ENCODE results near the gene MORC3.

MORC3 gene

DNA sequence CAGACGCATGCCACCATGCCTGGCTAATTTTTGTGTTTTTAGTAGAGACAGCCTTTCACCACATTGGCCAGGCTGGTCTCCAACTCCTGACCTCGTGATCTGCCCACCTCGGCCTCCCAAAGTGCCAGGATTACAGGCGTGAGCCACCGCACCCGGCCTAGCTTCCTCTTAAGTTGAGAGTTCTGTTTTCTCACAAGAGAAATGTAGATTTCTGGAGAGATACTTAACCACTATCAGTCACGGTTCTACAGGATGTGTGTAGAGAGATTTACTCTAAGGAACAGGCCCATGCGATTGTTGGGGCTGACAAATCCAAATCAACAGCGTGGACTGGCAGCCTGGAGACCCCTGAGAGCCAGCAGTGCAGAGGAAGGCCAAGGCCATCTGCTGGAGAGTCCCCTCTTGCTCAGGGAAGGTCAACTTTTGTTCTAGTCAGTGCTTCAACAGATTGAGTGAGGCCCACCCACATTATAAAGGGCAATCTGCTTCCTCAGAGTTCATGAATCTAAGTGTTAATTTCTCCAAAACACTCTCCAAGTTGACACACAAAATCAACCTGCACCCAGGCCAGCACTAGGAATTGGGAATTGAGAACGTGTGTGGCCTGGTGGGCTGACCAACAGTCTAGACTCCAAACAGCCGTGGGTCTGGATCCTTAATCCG lies 103.9 kb downstream of the MORC3 start:
- no peak for DNase-seq

DNA sequence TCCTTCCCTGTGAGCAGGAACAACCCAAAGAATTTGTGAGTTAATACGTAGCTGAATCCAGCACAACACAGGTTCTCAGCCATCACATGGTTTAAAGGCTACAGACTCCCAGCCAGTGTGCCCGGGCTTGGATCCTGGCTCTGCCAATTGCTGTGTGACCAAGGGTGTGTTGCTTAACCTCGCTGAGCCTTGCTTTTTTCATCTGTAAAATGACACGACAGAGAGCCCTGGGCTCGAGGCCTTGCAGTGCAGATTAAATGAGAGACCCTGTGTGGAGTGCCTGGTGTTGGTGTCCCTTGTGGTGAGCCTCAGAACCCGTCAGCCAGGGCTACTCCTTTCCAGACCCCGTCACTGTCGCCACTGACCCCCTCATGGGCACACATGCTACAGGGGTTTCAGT lies 104.6 kb downstream of the MORC3 start:
- no peak for DNase-seq

DNA sequence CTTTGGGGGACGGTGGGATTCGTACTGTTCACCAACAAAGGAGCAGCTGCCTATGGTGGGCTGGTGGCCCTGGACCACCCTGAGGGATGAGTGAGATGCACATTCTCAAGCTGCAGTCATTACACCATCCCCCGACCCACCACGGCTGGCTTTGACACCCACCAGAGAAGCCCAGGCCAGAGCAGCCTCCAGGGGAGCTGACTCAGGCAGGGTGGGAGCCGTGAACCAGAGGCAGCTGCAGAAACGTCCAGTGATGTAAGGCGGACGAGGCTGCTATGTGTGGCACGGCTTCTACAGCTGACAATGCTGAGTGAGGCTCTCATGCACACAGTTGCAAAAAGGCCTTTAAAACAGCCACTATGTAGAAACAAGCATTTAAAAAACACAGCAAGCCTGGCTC lies 105.3 kb downstream of the MORC3 start:
- no peak for DNase-seq
